ENCODE data around the gene CHRNA3. TPM values are rescaled to one million over a fixed set of nuclear protein-coding genes. Genes with fewer than 3 reads are reported as not detected.
A peak's percentile ranks its signal among the peaks of the same experiment; 100 is the strongest.

The CHRNA3 gene
- total and polyA plus RNA-seq, 7 donors = 0.23 to 13.8 (median 6.9) TPM

GRCh38 chr15:78567531-78567930 lies 53.3 kb downstream of the CHRNA3 start:
- Histone ChIP-seq H3K27me3 (no peaks in the 10 kb centered on the region), H3K4me1 (peaks cover 0 to 18% (median 10%) of the 10 kb centered on the region in 4 donors), H3K9me3 (no peaks in the 10 kb centered on the region), H3K4me3 (no peak overlapping the region), H3K36me3 (no peaks in the 10 kb centered on the region), H3K27ac (no peak overlapping the region)
- intact Hi-C loops (cut with DNase I) = loop anchor here (10.0 kb wide), 1 partner anchor 133 kb away; the partner anchor contains the start of gene IREB2
- no peak for DNase-seq
- WGBS, 2 donors = 39 to 63% methylated on average over 4 of the region's 4 CpGs
- TF ChIP-seq POLR2A (IDR thresholded peaks at IDR 0.05) (no peak), POLR2AphosphoS5 (IDR thresholded peaks at IDR 0.05) (no peak)

- peak overlapping the region; percentile 62 to 82 (median 80) for H3K27ac ChIP-seq
- peaks cover 0 to 18% (median 10%) of the 10 kb centered on the region in 4 donors for H3K4me1 ChIP-seq
- intact Hi-C loops (cut with DNase I) = loop anchor here (2.0 to 10.0 kb wide), 2 partner anchors 25 to 131 kb away; partner anchors contain the start of genes IREB2 and PSMA4
- WGBS, 2 donors = 1 to 3% methylated on average over 19 of the region's 19 CpGs
- no peak for TF ChIP-seq POLR2AphosphoS5 (IDR thresholded peaks at IDR 0.05)
- TF ChIP-seq, protein P1, sequence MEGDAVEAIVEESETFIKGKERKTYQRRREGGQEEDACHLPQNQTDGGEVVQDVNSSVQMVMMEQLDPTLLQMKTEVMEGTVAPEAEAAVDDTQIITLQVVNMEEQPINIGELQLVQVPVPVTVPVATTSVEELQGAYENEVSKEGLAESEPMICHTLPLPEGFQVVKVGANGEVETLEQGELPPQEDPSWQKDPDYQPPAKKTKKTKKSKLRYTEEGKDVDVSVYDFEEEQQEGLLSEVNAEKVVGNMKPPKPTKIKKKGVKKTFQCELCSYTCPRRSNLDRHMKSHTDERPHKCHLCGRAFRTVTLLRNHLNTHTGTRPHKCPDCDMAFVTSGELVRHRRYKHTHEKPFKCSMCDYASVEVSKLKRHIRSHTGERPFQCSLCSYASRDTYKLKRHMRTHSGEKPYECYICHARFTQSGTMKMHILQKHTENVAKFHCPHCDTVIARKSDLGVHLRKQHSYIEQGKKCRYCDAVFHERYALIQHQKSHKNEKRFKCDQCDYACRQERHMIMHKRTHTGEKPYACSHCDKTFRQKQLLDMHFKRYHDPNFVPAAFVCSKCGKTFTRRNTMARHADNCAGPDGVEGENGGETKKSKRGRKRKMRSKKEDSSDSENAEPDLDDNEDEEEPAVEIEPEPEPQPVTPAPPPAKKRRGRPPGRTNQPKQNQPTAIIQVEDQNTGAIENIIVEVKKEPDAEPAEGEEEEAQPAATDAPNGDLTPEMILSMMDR (IDR thresholded peaks at IDR 0.05) = peak in 1 of 4 experiments; percentile 33
- no peak for TF ChIP-seq POLR2A (IDR thresholded peaks at IDR 0.05)
- DNase-seq = no peak
- H3K4me3 ChIP-seq = peak overlapping the region; percentile 42 to 61 (median 54)
- no peaks in the 10 kb centered on the region for H3K27me3 ChIP-seq
- H3K36me3 ChIP-seq = no peaks in the 10 kb centered on the region
- no peaks in the 10 kb centered on the region for H3K9me3 ChIP-seq
These were observed 54.6 kb downstream of the CHRNA3 start for GRCh38 chr15:78565951-78566774.

GRCh38 chr15:78565097-78565950 lies 55.5 kb downstream of the CHRNA3 start, which contains the start of gene CHRNA5:
CHRNA5 (plus strand) TSS chr15:78565520; CDS start chr15:78565720, 200 bp downstream.
- H3K36me3 ChIP-seq = no peaks in the 10 kb centered on the region
- H3K9me3 ChIP-seq = no peaks in the 10 kb centered on the region
- WGBS, 2 donors = 0 to 1% methylated on average over 75 of the region's 75 CpGs
- peak within 1 kb of the TSS; percentile 42 to 61 (median 54) for H3K4me3 ChIP-seq
- peak within 1 kb of the TSS; percentile 62 to 82 (median 80) for H3K27ac ChIP-seq
- intact Hi-C loops (cut with DNase I) = loop anchor here (2.0 to 10.0 kb wide), 2 partner anchors 25 to 131 kb away; partner anchors contain the start of genes IREB2 and PSMA4
- DNase-seq = peak; percentile 97
- TF ChIP-seq POLR2AphosphoS5 (IDR thresholded peaks at IDR 0.05) (peak in 2 of 4 donors; percentile 46 to 79), POLR2A (IDR thresholded peaks at IDR 0.05) (no peak)
- H3K4me1 ChIP-seq = peaks cover 0 to 18% (median 10%) of the 10 kb centered on the region in 4 donors
- H3K27me3 ChIP-seq = no peaks in the 10 kb centered on the region

DNA sequence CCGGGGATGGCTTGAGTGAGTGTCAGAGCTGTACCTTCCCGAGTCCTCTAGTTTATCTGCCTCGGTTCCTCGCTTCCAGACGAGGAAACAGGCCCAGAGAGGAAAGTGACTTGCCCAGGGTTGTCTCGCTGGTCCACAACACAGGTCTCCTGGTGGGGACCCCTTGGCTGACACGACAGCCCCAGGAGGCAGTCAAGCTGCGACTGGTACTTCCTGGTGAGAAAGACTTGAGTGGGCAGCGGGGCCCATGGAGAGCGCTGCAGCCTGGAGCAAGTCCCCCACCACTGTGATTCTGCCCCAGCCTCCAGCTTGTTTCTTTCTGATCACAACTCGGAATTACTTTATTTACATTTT lies 56.1 kb downstream of the CHRNA3 start:
- no peaks in the 10 kb centered on the region for H3K36me3 ChIP-seq
- H3K27ac ChIP-seq = peak overlapping the region; percentile 62 to 82 (median 80)
- no peaks in the 10 kb centered on the region for H3K27me3 ChIP-seq
- no peak for DNase-seq
- 49 to 66% methylated on average over 11 of the region's 11 CpGs for WGBS, 2 donors
- TF ChIP-seq POLR2A (IDR thresholded peaks at IDR 0.05) (no peak), POLR2AphosphoS5 (IDR thresholded peaks at IDR 0.05) (no peak), EP300 (IDR thresholded peaks at IDR 0.05) (no peak)
- TF ChIP-seq, protein P1 (IDR thresholded peaks at IDR 0.05) = no peak
- peaks cover 0 to 18% (median 10%) of the 10 kb centered on the region in 4 donors for H3K4me1 ChIP-seq
- H3K9me3 ChIP-seq = no peaks in the 10 kb centered on the region
- intact Hi-C loops (cut with DNase I) = loop anchor here (2.0 to 10.0 kb wide), 2 partner anchors 24 to 130 kb away; partner anchors contain the start of genes IREB2 and PSMA4
- H3K4me3 ChIP-seq = peak overlapping the region in 3 of 4 donors; percentile 49 to 61 (median 59)

- WGBS, 2 donors = 90 to 94% methylated on average over 2 of the region's 2 CpGs
- Histone ChIP-seq H3K4me3 (no peak overlapping the region), H3K4me1 (peaks cover 0 to 18% (median 10%) of the 10 kb centered on the region in 4 donors), H3K27me3 (no peaks in the 10 kb centered on the region), H3K9me3 (no peaks in the 10 kb centered on the region), H3K27ac (no peak overlapping the region), H3K36me3 (no peaks in the 10 kb centered on the region)
- TF ChIP-seq, protein P1 (IDR thresholded peaks at IDR 0.05) = no peak
- no peak for TF ChIP-seq EP300 (IDR thresholded peaks at IDR 0.05)
- TF ChIP-seq POLR2A (IDR thresholded peaks at IDR 0.05) = no peak
- TF ChIP-seq POLR2AphosphoS5 (IDR thresholded peaks at IDR 0.05) = no peak
- no peak for DNase-seq
- intact Hi-C loops (cut with DNase I) = loop anchor here (10.0 kb wide), 1 partner anchor 128 kb away; the partner anchor contains the start of gene IREB2
These were observed 57.7 kb downstream of the CHRNA3 start for GRCh38 chr15:78563092-78563491.
